ENCODE data around the gene DCLK1. TPM values are rescaled to one million over a fixed set of nuclear protein-coding genes. Genes with fewer than 3 reads are reported as not detected.

DCLK1 gene
- total RNA-seq, 1 donor from 2014 or later = 2.9 TPM

DNA sequence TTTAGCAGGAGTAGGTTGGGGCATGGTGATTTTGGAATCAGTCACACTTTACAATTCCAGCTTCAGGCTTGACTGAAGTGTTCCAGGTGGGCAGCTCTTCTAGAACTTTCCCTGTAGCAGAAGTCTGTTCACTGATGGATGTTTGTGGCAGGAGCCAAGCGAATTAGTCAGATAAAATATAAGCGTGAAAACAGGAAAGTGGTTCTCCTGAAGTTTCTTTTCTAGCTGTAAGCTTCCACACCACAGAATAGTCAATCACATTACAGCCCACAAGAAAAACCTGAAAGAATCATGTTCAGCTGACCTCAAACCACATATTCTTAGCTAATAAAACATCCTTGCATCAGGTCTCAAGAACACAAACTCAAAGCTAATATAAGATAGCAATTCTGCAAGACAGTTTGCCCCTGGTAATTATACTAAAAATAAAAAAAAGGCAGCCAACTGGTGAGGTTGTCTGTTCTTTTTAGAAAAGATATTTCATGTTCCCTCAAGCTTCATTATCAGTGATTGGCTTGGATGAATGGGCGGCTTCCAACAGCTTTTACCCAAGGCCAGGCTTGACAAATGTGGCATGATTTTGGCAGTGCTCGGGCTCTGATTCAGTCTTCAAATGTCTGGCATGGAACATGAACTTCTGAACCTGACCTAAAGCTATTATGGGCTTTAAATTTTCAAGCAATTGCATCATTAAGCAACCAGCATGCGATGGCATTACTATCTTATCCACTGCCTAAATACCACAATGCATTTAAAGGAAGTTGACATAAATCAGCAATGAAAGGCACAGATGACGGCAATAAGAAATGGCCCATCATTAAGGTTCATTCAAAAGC lies 136.8 kb downstream of the DCLK1 start:
- peak; percentile 38 for DNase-seq (ENCODE audit: low read depth)

DNA sequence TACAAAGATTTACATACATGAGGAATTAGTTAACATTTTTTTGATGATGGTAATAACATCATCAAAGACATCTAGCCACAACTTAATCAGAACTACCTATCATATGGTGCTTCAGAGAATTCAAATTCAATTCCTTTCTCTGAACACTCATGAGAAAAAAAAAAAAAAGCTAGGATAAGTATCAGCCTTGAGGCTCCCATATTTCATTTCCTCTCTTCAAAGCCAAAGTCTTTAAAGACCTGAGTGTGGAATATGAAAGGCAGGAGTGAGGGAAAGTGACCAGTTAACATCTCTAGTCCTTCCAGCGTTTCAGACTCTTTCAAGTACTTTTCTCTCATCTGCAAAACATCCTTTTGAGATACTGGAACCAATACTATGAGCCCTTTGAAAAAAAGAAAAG lies 137.5 kb downstream of the DCLK1 start:
- no peak for DNase-seq (ENCODE audit: low read depth)
- H3K36me3 ChIP-seq (ENCODE audit: control insufficient read depth, insufficient read depth, low read length) = no peaks in the 10 kb centered on the region
- no peaks in the 10 kb centered on the region for H3K27me3 ChIP-seq (ENCODE audit: control insufficient read depth, insufficient read depth, low read length)
- H3K4me3 ChIP-seq (ENCODE audit: low read depth, low read length) = no peak overlapping the region
- TF ChIP-seq, protein P1, sequence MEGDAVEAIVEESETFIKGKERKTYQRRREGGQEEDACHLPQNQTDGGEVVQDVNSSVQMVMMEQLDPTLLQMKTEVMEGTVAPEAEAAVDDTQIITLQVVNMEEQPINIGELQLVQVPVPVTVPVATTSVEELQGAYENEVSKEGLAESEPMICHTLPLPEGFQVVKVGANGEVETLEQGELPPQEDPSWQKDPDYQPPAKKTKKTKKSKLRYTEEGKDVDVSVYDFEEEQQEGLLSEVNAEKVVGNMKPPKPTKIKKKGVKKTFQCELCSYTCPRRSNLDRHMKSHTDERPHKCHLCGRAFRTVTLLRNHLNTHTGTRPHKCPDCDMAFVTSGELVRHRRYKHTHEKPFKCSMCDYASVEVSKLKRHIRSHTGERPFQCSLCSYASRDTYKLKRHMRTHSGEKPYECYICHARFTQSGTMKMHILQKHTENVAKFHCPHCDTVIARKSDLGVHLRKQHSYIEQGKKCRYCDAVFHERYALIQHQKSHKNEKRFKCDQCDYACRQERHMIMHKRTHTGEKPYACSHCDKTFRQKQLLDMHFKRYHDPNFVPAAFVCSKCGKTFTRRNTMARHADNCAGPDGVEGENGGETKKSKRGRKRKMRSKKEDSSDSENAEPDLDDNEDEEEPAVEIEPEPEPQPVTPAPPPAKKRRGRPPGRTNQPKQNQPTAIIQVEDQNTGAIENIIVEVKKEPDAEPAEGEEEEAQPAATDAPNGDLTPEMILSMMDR (IDR thresholded peaks at IDR 0.05; ENCODE audit: insufficient read depth, low read length, poor library complexity, severe bottlenecking) = no peak

More for the DNA sequence above, 136.8 kb downstream of the DCLK1 start:
- Histone ChIP-seq H3K27me3 (ENCODE audit: control insufficient read depth, insufficient read depth, low read length) (no peaks in the 10 kb centered on the region), H3K36me3 (ENCODE audit: control insufficient read depth, insufficient read depth, low read length) (no peaks in the 10 kb centered on the region), H3K4me3 (ENCODE audit: low read depth, low read length) (no peak overlapping the region)
- TF ChIP-seq, protein P1 (IDR thresholded peaks at IDR 0.05; ENCODE audit: insufficient read depth, low read length, poor library complexity, severe bottlenecking) = no peak

DNA sequence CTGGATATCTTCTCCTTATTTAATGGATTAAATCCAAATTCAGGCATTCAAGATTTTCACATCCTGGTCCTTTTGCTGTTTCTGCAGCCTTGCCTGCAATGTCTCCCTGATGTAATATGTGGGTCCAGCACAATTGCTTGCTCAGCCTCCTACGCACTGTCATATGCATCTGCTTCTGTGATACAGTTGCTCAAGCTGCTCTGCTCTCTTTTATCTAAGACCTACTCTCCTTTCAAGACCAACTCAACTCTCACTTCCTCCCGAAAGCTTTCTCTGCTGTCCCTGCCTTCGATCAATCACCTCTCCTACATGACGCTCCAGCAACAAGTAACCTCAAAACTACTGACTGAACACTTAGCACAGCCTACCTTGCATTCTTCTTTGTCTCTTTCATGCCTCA lies 138.2 kb downstream of the DCLK1 start:
- Histone ChIP-seq H3K27me3 (ENCODE audit: control insufficient read depth, insufficient read depth, low read length) (no peaks in the 10 kb centered on the region), H3K4me3 (ENCODE audit: low read depth, low read length) (no peak overlapping the region), H3K36me3 (ENCODE audit: control insufficient read depth, insufficient read depth, low read length) (no peaks in the 10 kb centered on the region)
- no peak for DNase-seq (ENCODE audit: low read depth)
- TF ChIP-seq, protein P1 (IDR thresholded peaks at IDR 0.05; ENCODE audit: insufficient read depth, low read length, poor library complexity, severe bottlenecking) = no peak

DNA sequence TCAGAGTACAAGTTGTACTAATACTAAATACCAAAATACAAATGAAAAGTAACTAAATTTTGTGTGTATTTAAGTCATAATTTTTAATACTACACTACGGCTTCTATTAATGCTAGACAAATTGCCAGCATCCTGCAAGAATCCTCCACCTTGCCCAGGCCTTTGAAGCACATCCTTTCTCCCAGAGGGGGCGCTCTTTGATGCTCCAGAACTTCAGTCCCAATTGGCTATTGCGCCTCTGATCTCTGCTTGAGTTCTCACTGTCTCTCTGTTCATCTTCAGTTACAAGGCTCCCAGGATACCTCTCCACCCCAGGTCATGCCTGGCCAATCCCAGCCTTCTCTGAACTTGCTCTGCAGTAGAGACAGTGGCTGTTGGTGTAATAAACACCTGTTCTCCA lies 141.0 kb downstream of the DCLK1 start:
- no peaks in the 10 kb centered on the region for H3K36me3 ChIP-seq (ENCODE audit: control insufficient read depth, insufficient read depth, low read length)
- no peak for DNase-seq (ENCODE audit: low read depth)
- H3K4me3 ChIP-seq (ENCODE audit: low read depth, low read length) = no peak overlapping the region
- peaks cover 2% of the 10 kb centered on the region for H3K27me3 ChIP-seq (ENCODE audit: control insufficient read depth, insufficient read depth, low read length)
- TF ChIP-seq, protein P1 (IDR thresholded peaks at IDR 0.05; ENCODE audit: insufficient read depth, low read length, poor library complexity, severe bottlenecking) = no peak

DNA sequence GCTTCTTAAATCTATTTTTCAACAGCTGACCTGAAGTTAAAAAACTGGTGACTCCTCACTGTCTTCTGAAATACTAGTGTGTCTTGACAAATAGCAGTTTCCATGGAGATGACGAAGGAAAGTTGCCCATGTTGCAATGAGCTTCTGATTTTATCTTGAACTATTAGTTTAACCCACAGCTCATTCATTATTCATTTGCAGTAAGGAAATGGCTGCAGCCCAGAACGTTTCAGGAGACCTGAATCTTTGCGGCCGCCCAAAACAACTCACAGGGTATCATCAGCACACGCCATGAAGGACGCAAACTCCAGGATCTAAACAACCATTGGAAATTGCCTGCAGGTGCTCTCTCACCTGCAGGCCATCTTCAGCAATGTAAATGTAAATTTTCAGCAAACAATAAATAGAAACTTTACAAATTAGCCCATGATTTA lies 142.5 kb downstream of the DCLK1 start:
- TF ChIP-seq, protein P1 (IDR thresholded peaks at IDR 0.05; ENCODE audit: insufficient read depth, low read length, poor library complexity, severe bottlenecking) = no peak
- no peaks in the 10 kb centered on the region for H3K36me3 ChIP-seq (ENCODE audit: control insufficient read depth, insufficient read depth, low read length)
- no peak for DNase-seq (ENCODE audit: low read depth)

More for the DNA sequence above, 142.5 kb downstream of the DCLK1 start:
- peaks cover 2% of the 10 kb centered on the region for H3K27me3 ChIP-seq (ENCODE audit: control insufficient read depth, insufficient read depth, low read length)
- H3K4me3 ChIP-seq (ENCODE audit: low read depth, low read length) = no peak overlapping the region
